GM19240 (cell line): ENCODE data around the gene CDNF.
"Not testable (repeated sequence)": the region's sequence is repeated elsewhere in the genome, so short reads cannot be mapped to it uniquely, and the experiment has no call there.

Experiments used
- DNase-seq: peaks from one replicate; pipeline ENCODE4 v3.0.0; 2011; ENCODE audit warnings: low spot score; ENCODE audit not compliant: insufficient read length

The CDNF gene

GRCh38 chr10:14839305-14839695 is 1.5 kb upstream of the CDNF start:
- DNase-seq: no peak

- peak; percentile 29 for DNase-seq
Measured at GRCh38 chr10:14838582-14839304, 906 bp upstream of the CDNF start.

- DNase-seq: no peak
Measured at GRCh38 chr10:14837003-14837756, 657 bp downstream of the CDNF start.

GRCh38 chr10:14836208-14836607 is 1.6 kb downstream of the CDNF start:
- DNase-seq: no peak

- no peak for DNase-seq
Measured at GRCh38 chr10:14833106-14833505, 4.7 kb downstream of the CDNF start.

- DNase-seq: no peak
Measured at GRCh38 chr10:14826076-14826829, 11.6 kb downstream of the CDNF start.

- DNase-seq: no peak
Measured at GRCh38 chr10:14823966-14824365, 13.9 kb downstream of the CDNF start.

- peak; percentile 38 for DNase-seq
Measured at GRCh38 chr10:14822879-14823755, 14.7 kb downstream of the CDNF start.

GRCh38 chr10:14821635-14822375 is 16.0 kb downstream of the CDNF start:
- DNase-seq: no peak

GRCh38 chr10:14820775-14821154 is 17.1 kb downstream of the CDNF start:
- no peak for DNase-seq

GRCh38 chr10:14820010-14820774 is 17.6 kb downstream of the CDNF start:
- DNase-seq: no peak

GRCh38 chr10:14816717-14817116 is 21.1 kb downstream of the CDNF start:
- DNase-seq: not testable (repeated sequence)

- DNase-seq: no peak
Measured at GRCh38 chr10:14815681-14816080, 22.2 kb downstream of the CDNF start.

GRCh38 chr10:14812271-14812670 is 25.6 kb downstream of the CDNF start:
- no peak for DNase-seq

GRCh38 chr10:14810969-14811953 is 26.6 kb downstream of the CDNF start:
- no peak for DNase-seq

- DNase-seq: no peak
Measured at GRCh38 chr10:14806318-14806717, 31.5 kb downstream of the CDNF start.

- DNase-seq: no peak
Measured at GRCh38 chr10:14803827-14804226, 34.0 kb downstream of the CDNF start.

- no peak for DNase-seq
Measured at GRCh38 chr10:14801723-14802122, 36.1 kb downstream of the CDNF start.

GRCh38 chr10:14800397-14800796 is 37.4 kb downstream of the CDNF start:
- no peak for DNase-seq
